Activated CD4-positive, alpha-beta T cell treated with anti-CD3 and anti-CD28 coated beads for 36 hours (primary cell): ENCODE measurements around the gene RUNX2. TPM values are rescaled to one million over a fixed set of nuclear protein-coding genes. Genes with fewer than 3 reads are reported as not detected.

Experiments
- ATAC-seq: fragments of 200-7000 bp; cut with Tn5 transposase; one replicate; pipeline ENCODE4 v1.10.0; 2021; ENCODE audit warnings: mild to moderate bottlenecking, moderate library complexity
- CTCF ChIA-PET: fragments of 350-600 bp; sonication (Branson Sonifier 250); formaldehyde crosslinking; loops from one replicate; lab custom pipeline; 2021; ENCODE audit warnings: antibody characterized with exemption; lab: Charles Lee
- POLR2A ChIA-PET: fragments of 350-600 bp; sonication (Branson Sonifier 250); formaldehyde crosslinking; loops from one replicate; lab custom pipeline; 2021; ENCODE audit warnings: antibody characterized with exemption, inconsistent platforms; lab: Charles Lee
- DNase-seq: peaks from one replicate; pipeline ENCODE4 v3.0.0-alpha.2; 2020
- H3K27ac Mint-ChIP-seq: one replicate; pipeline ENCODE4 v1.8.0; 2021; ENCODE audit warnings: mixed read lengths
- H3K27me3 Mint-ChIP-seq: one replicate; pipeline ENCODE4 v1.8.0; 2021; ENCODE audit warnings: mixed read lengths
- H3K36me3 Mint-ChIP-seq: one replicate; pipeline ENCODE4 v1.8.0; 2021; ENCODE audit warnings: low read depth, mixed read lengths
- H3K4me1 Mint-ChIP-seq: one replicate; pipeline ENCODE4 v1.8.0; 2021; ENCODE audit warnings: mixed read lengths
- H3K4me3 Mint-ChIP-seq: one replicate; pipeline ENCODE4 v1.8.0; 2021; ENCODE audit warnings: mild to moderate bottlenecking, moderate library complexity, mixed read lengths
- H3K9me3 Mint-ChIP-seq: one replicate; pipeline ENCODE4 v1.8.0; 2021; ENCODE audit warnings: low read depth, mixed read lengths
- intact Hi-C, 2 experiments: fragments of 100-400 bp; cut with DNase I in 1 of 2; cut with micrococcal nuclease in 1 of 2; formaldehyde crosslinking; loops; one replicate each; pipeline versions ENCODE4 v1.14.2 to v1.15.1; 2022 to 2024; cut with DNase I, micrococcal nuclease
- total RNA-seq, 2 experiments: library from RNA; stranded (reverse); gene quantifications; one replicate each; pipeline ENCODE4 v1.2.3, GENCODE V29; 2021

The RUNX2 gene
- total RNA-seq, 2 experiments from 2014 or later = 14.6 to 18.1 TPM

DNA sequence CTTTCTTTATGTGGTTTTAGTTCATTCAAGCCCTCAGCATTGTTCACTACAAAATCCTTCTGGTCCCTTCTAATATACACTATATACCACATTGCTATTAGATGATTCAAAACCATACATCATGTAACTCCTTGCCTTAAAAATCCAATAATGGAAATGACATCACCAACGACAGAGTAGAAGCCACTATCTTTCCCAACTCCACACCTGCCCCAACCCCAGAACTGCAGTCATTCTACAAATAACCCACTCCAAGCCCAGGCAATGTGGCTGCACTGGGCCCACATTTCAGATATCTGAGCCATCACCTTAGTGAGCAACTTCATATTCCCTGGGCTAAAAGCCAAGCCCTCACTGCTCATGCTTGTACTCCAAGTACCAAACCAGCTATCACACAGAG is 22.6 kb upstream of the RUNX2 start:
- Mint-ChIP-seq H3K4me3 (no peak overlapping the region), H3K4me1 (peaks cover 35% of the 10 kb centered on the region), H3K36me3 (peaks cover 36% of the 10 kb centered on the region), H3K27ac (no peak overlapping the region), H3K27me3 (no peaks in the 10 kb centered on the region), H3K9me3 (peaks cover 28% of the 10 kb centered on the region)
- ChIA-PET CTCF (no interaction called here), POLR2A (no interaction called here)
- no peak for DNase-seq
- intact Hi-C loops = no loop called here
- ATAC-seq = no peak

DNA sequence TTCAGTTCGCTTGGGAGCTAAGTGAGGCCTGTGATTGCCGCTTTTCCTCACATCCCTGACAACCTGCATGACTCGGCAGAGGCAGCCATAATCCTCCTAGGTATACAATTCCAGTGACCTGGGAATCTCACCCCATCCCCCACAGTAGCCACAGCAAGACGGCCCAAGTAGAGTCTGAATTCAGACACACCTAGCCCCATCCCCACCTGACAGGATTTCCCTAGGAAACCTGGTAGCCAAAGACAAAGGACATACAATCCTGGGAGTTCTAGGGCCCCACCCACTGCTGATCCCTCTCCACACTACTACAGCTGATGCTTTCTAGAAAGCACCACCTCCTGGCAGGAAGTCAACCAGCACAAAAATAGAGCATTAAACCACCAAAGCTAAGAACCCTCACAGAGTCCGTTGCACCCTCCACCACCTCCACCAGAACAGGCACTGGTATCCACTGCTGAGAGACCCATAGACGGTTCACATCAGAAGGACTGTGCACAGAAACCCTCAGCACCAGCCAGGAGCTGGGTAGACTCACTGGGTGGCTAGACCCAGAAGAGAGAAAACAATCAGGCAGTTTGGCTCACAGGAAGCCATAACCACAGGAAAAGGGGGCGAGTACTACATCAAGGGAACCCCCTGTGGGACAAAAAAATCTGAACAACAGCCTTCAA is 17.9 kb upstream of the RUNX2 start:
- CTCF ChIA-PET = interaction anchor here (1.3 kb wide), 1 partner anchor 834 kb away, joined by 4 read pairs; no protein-coding TSS in a partner anchor
- ATAC-seq (peak; percentile 49), DNase-seq (peak; percentile 20)
- Mint-ChIP-seq H3K27ac (peak overlapping the region; percentile 73), H3K36me3 (peaks cover 55% of the 10 kb centered on the region), H3K4me3 (no peak overlapping the region), H3K9me3 (peaks cover 35% of the 10 kb centered on the region), H3K27me3 (no peaks in the 10 kb centered on the region), H3K4me1 (peaks cover 51% of the 10 kb centered on the region)
- intact Hi-C loops = no loop called here
- POLR2A ChIA-PET = no interaction called here

DNA sequence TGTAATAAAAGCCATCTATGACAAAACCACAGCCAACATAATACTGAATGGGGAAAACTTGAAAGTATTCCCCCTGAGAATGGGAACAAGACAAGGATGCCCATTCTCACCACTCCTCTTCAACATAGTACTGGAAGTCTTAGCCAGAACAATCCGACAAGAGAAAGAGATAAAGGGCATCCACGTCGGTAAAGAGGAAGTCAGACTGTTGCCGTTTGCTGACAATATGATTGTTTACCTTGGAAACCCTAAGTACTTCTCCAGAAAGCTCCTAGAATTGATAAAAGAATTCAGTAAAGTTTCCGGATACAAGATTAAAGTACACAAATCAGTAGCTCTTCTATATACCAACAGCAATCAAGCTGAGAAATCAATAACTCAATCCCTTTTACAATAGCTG is 14.0 kb upstream of the RUNX2 start:
- ChIA-PET POLR2A (no interaction called here), CTCF (interaction anchor here (0.6 kb wide), 1 partner anchor 22 kb away, joined by 3 read pairs; no protein-coding TSS in a partner anchor)
- H3K36me3 Mint-ChIP-seq = peaks cover 39% of the 10 kb centered on the region
- DNase-seq = no peak
- H3K27ac Mint-ChIP-seq = no peak overlapping the region
- H3K4me1 Mint-ChIP-seq = peaks cover 44% of the 10 kb centered on the region
- ATAC-seq = no peak
- peaks cover 21% of the 10 kb centered on the region for H3K9me3 Mint-ChIP-seq
- intact Hi-C loops = no loop called here
- no peaks in the 10 kb centered on the region for H3K27me3 Mint-ChIP-seq
- no peak overlapping the region for H3K4me3 Mint-ChIP-seq

DNA sequence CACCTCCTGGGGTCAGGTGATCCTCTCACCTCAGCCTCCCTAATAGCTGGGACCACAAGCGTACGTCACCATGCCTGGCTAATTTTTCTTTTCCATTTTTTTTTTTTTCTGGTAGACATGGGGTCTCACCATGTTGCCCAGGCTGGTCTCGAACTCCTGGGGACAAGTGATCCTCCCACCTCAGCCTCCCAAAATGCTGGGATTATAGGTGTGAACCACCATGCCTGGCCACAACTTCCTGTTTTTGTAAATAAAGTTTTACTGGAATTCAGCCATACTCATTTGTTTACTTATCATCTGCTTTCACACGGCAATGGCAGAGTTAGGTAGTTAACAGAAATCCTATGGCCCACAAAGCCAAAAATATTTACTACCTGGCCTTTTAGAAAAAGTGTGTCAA is 7.8 kb upstream of the RUNX2 start:
- no peak for ATAC-seq
- H3K27me3 Mint-ChIP-seq = no peaks in the 10 kb centered on the region
- H3K4me3 Mint-ChIP-seq = no peak overlapping the region
- ChIA-PET CTCF (interaction anchor here (0.6 kb wide), 1 partner anchor 41 kb away, joined by 3 read pairs; no protein-coding TSS in a partner anchor), POLR2A (interaction anchor here (0.7 kb wide), 1 partner anchor 204 kb away, joined by 3 read pairs; no protein-coding TSS in a partner anchor)
- peaks cover 2% of the 10 kb centered on the region for H3K36me3 Mint-ChIP-seq
- intact Hi-C loops = no loop called here
- H3K9me3 Mint-ChIP-seq = no peaks in the 10 kb centered on the region
- H3K4me1 Mint-ChIP-seq = peaks cover 24% of the 10 kb centered on the region
- DNase-seq = no peak
- no peak overlapping the region for H3K27ac Mint-ChIP-seq

DNA sequence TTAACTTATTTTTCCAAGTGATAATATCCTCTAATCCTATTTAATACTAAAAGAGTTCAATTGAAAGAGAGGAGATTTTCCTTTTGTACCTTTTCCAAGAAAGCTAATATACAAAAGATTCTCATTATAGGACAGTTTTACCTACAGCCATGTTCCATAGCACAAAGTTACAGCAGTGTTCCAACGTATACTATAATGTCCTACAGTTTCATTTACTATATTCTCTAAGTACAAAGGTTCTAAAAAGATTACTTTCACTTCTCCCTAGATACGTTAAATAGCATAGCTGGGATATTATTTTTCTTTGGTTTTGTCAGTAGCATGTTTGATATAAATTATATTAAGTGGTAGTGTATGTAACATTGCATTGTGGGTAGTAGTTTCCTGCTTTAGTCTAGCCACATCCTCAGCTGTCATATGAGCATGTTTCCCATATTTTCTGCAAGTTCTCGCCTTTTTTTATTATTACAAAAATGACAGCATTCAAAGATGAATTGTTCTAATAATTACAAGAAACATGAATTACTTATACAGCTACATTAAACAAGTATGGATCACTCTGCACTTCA is 4.4 kb upstream of the RUNX2 start:
- ChIA-PET CTCF (interaction anchor here (0.6 to 1.1 kb wide), 2 partner anchors 49 to 398 kb away, joined by 3 to 4 read pairs; no protein-coding TSS in a partner anchor), POLR2A (no interaction called here)
- intact Hi-C loops = no loop called here
- Mint-ChIP-seq H3K27ac (peak overlapping the region; percentile 30), H3K4me1 (peaks cover 40% of the 10 kb centered on the region), H3K36me3 (no peaks in the 10 kb centered on the region), H3K4me3 (peak overlapping the region; percentile 26), H3K9me3 (no peaks in the 10 kb centered on the region), H3K27me3 (no peaks in the 10 kb centered on the region)
- no peak for ATAC-seq
- no peak for DNase-seq

DNA sequence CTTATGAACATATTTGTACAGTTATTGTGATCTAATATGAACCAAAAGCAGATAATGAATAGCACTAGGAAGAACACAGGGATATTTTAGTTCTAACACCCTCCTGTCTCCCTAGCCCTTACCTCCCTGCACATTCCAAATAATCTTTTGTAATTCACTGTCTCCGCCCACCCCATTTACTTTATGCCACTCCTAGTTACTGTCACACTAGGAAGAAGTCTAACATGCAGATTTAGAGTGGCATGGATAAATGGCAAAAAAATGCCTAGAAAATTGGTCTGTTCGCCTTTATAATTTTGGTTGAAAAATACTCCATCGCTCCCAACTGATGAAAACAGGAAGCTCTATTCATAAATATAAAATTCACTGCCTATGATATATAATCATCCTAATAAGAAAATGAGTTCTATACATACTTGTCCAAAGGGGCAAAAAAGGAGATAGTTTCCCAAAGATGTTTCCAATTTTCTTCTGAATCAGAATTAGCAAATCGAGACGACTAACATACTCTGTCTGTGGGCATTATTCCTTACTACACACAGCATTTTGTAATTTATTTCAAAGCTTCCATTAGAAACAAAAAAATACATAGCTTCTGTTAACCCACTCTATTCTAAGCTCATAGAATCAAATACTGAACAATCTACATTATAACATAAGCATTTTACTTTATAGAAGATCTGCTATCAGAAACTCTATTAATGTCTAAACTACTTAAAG is 1.3 kb upstream of the RUNX2 start:
- H3K9me3 Mint-ChIP-seq = no peaks in the 10 kb centered on the region
- POLR2A ChIA-PET = no interaction called here

DNA sequence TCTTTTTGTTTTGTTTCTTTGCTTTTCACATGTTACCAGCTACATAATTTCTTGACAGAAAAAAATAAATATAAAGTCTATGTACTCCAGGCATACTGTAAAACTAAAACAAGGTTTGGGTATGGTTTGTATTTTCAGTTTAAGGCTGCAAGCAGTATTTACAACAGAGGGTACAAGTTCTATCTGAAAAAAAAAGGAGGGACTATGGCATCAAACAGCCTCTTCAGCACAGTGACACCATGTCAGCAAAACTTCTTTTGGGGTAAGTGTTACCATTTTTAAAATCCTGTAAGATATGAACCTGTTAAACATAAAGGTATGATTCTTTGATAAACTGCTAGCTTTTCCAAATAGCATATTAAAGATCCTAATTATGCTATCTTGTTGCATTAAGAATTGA is 393 bp downstream of the RUNX2 start:
- POLR2A ChIA-PET = no interaction called here
- intact Hi-C loops = no loop called here
- Mint-ChIP-seq H3K4me3 (peak overlapping the region; percentile 52), H3K4me1 (peaks cover 47% of the 10 kb centered on the region), H3K27me3 (no peaks in the 10 kb centered on the region), H3K27ac (no peak overlapping the region), H3K36me3 (no peaks in the 10 kb centered on the region), H3K9me3 (no peaks in the 10 kb centered on the region)
- CTCF ChIA-PET = interaction anchor here (1.4 kb wide), 1 partner anchor 22 kb away, joined by 4 read pairs; no protein-coding TSS in a partner anchor
- ATAC-seq (no peak), DNase-seq (no peak)

More for the DNA sequence above, 1.3 kb upstream of the RUNX2 start:
- Mint-ChIP-seq H3K27ac (no peak overlapping the region), H3K4me1 (peaks cover 57% of the 10 kb centered on the region), H3K4me3 (no peak overlapping the region), H3K36me3 (no peaks in the 10 kb centered on the region), H3K27me3 (no peaks in the 10 kb centered on the region)
- ATAC-seq (no peak), DNase-seq (no peak)
- intact Hi-C loops = no loop called here
- CTCF ChIA-PET = interaction anchor here (1.5 kb wide), 1 partner anchor 9 kb away, joined by 7 read pairs; no protein-coding TSS in a partner anchor

DNA sequence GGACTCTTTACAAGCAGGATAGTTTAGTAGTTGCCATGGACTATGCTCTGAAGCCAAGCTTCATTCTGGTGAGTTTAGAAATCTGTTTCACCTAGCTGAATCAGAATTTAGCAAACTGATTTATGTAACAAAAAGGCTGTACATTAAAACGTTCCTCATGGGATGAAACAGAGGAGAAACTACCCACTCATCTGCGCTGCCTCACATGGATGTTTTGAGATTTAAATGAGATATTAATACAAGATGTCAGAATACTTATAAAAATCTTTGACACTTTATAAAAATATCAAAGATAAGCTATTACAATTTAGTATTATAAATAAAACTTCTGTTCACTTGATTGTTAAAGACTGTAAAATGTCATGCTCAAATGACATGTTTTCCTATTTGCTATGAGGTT is 16.8 kb downstream of the RUNX2 start:
- H3K27ac Mint-ChIP-seq = no peak overlapping the region
- no peak overlapping the region for H3K4me3 Mint-ChIP-seq
- intact Hi-C loops = no loop called here
- H3K27me3 Mint-ChIP-seq = no peaks in the 10 kb centered on the region
- DNase-seq = no peak
- H3K36me3 Mint-ChIP-seq = peaks cover 11% of the 10 kb centered on the region
- peaks cover 4% of the 10 kb centered on the region for H3K4me1 Mint-ChIP-seq
- no peak for ATAC-seq
- ChIA-PET CTCF (no interaction called here), POLR2A (no interaction called here)
- H3K9me3 Mint-ChIP-seq = no peaks in the 10 kb centered on the region

DNA sequence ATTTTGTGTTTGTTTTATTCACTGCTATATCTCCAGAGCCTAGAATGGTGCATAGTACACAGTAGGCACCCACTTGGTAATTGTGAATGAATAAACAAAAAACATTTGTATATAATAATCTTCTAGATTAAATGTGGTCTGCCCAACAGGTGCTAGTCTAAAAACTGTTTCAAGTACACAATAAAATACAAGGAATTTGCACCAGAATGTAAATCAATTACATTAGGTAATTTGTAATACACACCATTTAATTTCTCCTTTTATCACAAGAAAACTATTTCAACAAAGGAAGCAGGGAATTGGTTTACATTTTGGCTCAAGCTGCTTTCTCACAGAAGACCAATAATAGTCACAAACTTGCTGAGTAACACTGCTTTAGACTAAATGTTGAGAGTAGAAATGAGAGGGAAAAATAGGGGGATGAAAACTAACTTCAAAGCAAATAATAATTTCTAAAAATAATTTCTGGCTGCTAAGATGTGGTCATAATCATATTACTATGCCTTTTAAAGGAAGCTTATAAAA is 22.1 kb downstream of the RUNX2 start:
- intact Hi-C loops = no loop called here

DNA sequence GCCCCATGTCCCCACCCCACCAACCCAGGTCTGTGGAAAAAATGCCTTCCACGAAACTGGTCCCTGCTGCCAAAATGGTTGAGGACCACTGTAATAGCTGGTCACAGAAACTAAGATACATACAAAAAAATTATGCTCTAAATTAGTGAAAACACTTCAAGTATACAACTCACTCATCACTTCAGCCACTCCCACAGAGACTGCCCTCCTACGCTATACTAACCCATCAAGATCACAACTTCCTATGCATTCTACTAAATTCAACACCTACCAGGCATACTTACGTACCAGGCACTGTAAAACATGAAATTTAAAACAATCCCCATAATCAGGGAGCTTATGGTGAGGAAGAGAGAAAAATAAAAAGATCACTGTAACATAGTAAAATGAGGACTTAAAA is 22.9 kb downstream of the RUNX2 start:
- H3K4me3 Mint-ChIP-seq = no peak overlapping the region
- H3K27ac Mint-ChIP-seq = no peak overlapping the region
- intact Hi-C loops = no loop called here
- H3K4me1 Mint-ChIP-seq = peaks cover 11% of the 10 kb centered on the region
- DNase-seq (no peak), ATAC-seq (no peak)
- ChIA-PET POLR2A (no interaction called here), CTCF (interaction anchor here (0.9 to 1.2 kb wide), 2 partner anchors 14 to 22 kb away, joined by 3 to 4 read pairs; no protein-coding TSS in a partner anchor)
- no peaks in the 10 kb centered on the region for H3K27me3 Mint-ChIP-seq
- peaks cover 11% of the 10 kb centered on the region for H3K36me3 Mint-ChIP-seq
- H3K9me3 Mint-ChIP-seq = no peaks in the 10 kb centered on the region

More for the DNA sequence above, 22.1 kb downstream of the RUNX2 start:
- H3K36me3 Mint-ChIP-seq = peaks cover 14% of the 10 kb centered on the region
- H3K27me3 Mint-ChIP-seq = no peaks in the 10 kb centered on the region
- DNase-seq (no peak), ATAC-seq (no peak)
- POLR2A ChIA-PET = no interaction called here
- H3K27ac Mint-ChIP-seq = no peak overlapping the region
- H3K4me1 Mint-ChIP-seq = peaks cover 11% of the 10 kb centered on the region
- CTCF ChIA-PET = interaction anchor here (1.2 kb wide), 1 partner anchor 21 kb away, joined by 4 read pairs; no protein-coding TSS in a partner anchor
- no peak overlapping the region for H3K4me3 Mint-ChIP-seq
- no peaks in the 10 kb centered on the region for H3K9me3 Mint-ChIP-seq

DNA sequence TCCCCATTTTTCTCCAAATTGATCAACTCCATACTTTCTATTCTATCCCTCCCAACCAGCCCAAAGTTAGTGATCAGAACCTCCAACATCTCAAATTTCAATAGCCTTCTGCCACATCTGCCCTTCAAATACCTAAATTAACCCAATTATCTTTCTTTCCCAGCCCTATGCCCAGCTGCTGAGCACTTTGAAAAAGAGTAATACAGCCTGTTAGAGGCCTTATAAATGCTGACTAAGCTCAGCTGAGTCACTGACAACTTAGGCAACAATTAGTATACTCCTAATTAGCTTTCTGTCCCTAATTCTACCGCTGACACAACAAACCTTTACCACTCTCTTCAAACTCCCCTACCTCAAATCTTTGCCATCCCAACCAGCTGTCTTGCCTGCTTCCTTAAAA is 23.5 kb downstream of the RUNX2 start:
- ChIA-PET CTCF (interaction anchor here (0.9 kb wide), 1 partner anchor 14 kb away, joined by 3 read pairs; no protein-coding TSS in a partner anchor), POLR2A (no interaction called here)
- Mint-ChIP-seq H3K9me3 (no peaks in the 10 kb centered on the region), H3K4me1 (peaks cover 11% of the 10 kb centered on the region), H3K36me3 (peaks cover 11% of the 10 kb centered on the region), H3K27ac (no peak overlapping the region), H3K4me3 (no peak overlapping the region), H3K27me3 (no peaks in the 10 kb centered on the region)
- intact Hi-C loops = no loop called here
- DNase-seq = no peak
- ATAC-seq = no peak
